ELF-1 (cell line): ENCODE measurements around the gene NAV2.

Experiments
- DNase-seq: peaks from one replicate; pipeline ENCODE4 v3.0.0-alpha.2; 2016; ENCODE audit warnings: low read depth, low spot score

Gene NAV2, protein sequence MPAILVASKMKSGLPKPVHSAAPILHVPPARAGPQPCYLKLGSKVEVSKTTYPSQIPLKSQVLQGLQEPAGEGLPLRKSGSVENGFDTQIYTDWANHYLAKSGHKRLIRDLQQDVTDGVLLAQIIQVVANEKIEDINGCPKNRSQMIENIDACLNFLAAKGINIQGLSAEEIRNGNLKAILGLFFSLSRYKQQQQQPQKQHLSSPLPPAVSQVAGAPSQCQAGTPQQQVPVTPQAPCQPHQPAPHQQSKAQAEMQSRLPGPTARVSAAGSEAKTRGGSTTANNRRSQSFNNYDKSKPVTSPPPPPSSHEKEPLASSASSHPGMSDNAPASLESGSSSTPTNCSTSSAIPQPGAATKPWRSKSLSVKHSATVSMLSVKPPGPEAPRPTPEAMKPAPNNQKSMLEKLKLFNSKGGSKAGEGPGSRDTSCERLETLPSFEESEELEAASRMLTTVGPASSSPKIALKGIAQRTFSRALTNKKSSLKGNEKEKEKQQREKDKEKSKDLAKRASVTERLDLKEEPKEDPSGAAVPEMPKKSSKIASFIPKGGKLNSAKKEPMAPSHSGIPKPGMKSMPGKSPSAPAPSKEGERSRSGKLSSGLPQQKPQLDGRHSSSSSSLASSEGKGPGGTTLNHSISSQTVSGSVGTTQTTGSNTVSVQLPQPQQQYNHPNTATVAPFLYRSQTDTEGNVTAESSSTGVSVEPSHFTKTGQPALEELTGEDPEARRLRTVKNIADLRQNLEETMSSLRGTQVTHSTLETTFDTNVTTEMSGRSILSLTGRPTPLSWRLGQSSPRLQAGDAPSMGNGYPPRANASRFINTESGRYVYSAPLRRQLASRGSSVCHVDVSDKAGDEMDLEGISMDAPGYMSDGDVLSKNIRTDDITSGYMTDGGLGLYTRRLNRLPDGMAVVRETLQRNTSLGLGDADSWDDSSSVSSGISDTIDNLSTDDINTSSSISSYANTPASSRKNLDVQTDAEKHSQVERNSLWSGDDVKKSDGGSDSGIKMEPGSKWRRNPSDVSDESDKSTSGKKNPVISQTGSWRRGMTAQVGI (N-terminal part only)

DNA sequence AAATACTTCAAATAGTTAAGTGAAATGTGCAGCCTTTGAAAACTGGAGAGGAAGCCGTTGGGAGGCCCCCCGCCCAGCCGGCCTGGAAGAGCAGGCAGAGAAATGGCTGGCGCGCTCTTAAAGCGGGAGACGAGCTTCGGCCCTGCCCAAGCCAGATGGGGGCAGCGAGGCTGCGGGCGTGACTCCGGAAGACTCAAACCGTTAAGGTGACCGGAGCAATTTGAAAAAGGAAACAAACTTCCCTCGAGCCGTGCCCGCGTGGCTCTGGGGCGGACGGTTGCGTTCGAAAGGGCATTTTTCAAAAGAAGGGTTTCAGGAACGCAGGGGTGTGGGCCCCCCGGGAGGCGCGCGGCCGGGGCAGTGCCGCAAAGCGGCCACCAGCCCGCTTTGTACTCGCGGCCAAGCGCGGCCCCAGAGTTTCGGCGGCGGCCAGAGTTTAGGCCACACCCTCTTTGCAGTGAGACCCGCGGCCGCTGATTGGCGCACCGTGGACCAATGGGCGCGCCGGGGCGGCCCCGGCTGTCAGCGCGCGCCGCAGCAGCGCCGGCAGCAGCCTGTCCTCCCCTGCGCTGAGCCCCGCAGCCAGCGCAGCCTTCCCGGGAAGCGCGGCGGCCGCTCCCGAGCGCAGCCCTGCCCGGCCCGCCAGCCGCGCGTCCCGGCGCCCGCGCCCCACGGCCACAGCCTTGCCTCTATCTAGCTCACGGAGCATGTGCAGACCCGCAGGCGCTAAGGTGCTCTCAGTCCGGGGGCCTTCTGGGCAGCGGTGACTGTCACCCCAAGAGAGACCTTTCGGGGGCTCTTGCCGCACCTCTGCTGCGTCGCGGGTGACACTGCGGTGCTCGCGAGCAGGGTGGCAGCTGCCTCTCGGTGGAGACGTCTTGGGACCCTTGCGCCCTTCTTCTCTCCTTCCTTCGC, at the start of gene NAV2:
Gene NAV2, plus strand, starts transcription at position 557 of the 915 bp plus-strand sequence. CDS start 859 bp downstream, outside the sequence.
- peak; percentile 97 for DNase-seq

DNA sequence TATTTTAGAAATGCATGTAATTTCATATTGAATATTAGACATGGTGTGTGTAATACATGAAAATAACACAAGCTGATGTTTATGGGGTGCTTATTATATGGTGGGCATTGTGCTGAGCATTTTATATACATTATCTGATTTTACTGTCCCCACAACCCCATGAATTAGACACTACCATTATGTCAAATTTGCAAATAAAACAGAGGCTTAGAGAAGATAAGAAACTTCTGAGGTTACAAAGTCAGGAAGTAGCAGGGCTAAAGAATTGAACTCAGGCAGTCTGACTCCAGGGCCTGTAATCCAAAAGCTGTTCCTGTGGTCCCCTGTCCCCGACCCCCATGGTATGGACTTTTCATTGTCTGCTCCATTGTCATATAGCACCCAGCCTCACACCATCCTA, 49.4 kb upstream of the NAV2 start:
- DNase-seq = no peak

DNA sequence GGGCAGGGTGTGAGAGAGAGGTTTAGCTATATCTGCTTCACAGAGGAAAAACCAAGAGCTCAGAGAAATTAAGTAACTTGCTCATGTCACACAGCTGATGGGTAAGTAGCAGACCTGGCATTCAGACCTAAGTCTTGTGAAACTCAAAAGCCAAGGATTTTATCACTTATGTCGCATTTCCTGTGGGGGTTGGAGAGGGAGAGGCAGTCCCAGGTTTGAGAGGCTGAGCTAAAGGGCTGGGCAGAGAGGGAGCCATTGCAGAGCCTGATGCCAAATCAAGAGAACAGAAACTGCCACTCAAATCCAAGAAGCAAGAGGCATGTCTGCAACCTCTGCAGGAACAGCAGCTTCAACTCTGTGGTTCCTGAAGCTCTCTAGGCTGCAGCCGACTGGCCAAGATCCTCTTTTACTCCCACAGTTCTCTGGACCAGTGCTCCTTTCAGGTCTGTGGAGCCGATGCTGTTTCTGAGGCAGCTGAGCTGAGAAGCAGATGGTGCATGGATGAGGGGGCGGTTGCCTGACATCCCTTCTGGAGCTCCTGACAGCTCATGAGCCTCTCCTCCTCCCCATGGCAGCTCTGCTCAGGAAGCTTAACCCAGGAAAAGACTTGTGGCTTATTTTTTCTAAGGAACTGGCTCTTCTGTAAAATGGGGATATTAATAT, 47.6 kb upstream of the NAV2 start:
- no peak for DNase-seq

DNA sequence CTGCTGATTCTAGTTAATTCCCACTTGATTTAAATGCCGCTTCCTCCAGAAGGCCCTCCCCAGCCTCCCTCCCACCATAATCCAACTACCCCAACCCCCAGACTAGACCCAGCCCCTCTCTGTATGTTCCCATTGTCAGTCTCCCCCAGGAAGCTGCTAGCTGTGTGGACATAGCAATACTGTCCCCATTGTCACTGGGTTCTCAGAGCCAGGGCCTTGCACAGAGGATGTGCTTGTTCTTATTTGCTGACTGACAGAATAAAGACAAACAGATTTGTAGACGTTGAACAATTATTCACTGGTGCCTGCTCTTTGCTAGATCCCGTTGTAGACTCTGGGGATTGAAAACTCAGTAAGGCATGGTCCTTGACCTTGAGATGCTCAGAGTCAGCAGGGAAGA, 45.7 kb upstream of the NAV2 start:
- DNase-seq = no peak

DNA sequence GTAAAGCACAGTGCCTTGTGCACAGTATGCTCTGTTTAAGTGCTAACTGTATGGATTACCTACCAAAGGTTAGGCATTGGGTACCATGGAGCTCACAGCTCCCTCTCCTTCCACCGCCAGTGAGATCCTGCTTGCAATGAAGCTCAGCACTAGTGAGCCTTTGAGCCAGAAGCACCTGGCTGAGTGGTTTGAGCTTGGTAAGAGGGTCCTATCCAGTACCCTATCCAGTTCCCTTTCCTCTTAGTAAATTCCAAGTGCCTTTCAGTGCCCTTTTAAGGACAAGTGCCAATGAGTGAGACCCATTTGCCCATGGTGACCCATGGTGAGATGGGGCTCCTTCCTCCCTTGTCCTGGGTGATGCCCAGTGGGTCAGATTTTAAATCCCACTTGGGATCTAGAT, 43.1 kb upstream of the NAV2 start:
- DNase-seq = no peak

DNA sequence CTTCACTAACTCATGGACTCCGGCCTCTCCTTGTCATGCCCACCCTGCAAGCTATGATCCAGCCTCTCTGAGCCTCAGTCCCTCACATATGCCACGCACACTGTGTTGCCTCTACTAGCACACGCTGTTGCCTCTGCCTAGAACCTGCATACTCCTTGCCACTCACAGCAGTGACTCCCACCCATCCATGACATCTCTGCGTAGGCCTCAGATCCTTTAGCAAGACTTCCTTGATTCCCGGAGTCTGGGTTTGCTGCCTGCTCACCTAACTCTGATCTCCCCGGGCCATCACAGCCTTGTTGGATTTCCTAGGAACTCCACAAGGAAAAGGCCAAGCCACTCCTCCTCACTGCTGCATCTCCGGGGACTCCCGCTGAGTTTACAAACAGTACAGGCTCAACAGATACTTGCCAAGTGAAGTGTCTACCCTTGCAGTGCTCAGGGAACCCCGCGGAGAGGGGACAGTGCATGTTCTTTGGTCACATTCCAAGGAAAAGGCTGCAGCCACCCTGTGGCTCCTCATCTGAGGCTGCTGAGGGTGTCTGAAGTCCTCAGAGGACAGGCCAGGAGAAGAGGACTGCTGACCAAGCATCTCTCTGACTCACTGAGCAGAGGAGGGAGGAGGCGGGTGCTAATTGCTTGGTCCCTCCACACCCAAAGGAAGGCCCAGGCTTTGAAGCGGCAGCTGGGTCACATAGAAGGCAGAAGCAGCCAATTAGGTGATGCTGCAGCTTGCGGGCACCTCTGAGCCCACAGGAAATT, 42.4 kb upstream of the NAV2 start:
- DNase-seq = peak; percentile 69

DNA sequence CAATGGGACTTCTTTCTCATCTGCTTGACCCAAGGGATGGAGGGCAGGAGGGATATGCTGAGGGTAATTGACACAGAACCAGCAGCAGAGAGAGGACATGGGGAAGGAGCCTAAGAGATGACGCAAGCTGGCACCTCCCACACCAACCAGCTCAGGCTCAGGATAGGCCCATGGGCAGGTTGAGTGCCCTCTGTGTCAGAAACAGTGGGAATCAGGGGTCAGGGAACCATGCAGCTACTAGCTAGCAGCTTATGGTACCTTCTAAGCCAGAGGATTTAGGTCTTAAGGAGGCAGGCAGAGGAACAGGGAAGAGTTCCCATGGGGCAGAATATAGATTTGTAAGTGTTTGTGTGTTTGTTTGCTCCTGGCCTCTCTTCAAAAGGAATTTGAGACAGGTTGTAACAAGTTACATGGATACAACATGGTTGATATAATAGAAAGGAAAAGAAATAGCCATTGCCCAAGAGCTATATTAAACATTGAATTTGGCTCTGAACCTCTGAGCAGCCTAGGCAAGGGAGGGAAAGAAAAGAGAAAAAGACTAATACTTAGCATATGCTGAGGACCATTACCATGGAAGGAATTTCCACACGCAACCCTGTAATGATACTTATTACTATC, 39.9 kb upstream of the NAV2 start:
- DNase-seq = no peak

DNA sequence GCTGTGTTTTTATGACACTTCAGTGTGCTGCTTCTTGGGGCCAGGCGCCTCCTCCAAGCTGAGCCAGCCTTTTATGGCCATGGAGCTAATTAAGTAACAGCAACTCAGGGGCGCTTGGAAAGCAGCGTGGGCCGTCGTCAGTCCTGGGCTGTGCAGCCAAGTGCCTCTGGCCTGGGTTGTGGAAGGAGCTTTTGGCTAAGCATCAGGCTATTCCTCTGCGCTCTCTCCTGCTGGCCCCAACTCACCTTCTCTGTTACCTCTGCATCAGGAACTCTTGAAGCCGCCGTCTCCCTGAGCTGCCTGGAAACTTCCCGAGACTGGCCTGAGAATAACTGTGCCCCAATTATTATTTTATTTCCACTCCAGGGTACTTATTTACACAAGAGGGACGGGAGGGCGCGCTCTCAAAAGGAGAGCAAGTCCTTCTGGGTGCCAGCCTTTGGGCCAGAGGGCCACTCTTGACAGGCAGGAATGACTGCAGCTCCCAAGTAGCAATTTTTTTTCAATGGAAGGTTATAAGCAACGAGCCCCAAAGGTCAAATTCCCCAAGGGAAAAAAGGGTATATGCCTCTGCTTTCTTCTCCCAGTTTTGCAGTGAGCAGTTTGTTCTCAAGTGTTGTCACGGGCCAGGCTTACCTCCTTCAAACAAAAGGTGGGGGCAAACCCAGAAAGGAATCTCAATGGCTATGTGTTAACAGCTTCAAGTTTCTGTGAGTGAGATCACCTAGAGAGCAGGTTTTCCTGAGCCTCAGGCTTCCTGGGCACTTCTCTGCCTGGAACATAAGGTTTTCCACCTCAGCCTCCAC, 38.5 kb upstream of the NAV2 start:
- peak; percentile 80 for DNase-seq

DNA sequence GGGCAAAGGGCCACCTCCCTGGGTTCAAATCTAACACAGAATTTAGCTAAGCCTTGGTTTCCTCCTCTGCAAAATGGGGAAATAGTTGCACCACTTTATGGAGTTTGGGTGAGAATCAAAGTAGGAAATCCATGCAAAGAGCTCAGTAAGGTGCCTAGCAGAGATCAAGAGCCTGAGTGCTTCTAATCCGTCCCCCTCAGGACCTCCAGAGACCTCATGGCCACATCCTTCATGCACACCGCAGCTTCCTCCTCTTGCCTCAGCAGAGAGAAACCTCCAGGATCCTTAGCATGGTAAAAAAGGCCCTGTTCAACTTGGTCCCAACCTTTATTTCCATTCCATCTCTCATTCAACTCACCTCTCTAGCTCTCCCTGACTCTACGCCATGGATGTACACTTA, 37.8 kb upstream of the NAV2 start:
- no peak for DNase-seq

DNA sequence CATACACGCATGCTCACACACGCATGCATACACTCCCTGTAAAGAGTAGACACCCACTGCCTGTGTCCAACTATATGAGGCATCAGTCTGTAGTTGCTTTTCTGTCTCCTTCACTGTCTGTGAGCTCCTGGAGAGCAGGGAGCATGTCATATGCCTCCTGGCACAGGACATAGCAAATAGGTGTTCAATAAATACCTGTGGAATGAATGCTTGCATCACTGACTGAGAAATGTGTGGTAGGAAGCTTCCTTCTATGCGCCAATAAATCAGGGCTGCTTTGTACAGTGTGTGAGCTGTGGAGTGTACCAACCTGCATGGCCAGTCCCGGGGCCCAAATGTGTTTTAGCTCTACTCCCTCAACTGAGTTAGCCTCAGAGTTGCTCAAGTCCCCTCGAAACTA, 37.2 kb upstream of the NAV2 start:
- DNase-seq = no peak

DNA sequence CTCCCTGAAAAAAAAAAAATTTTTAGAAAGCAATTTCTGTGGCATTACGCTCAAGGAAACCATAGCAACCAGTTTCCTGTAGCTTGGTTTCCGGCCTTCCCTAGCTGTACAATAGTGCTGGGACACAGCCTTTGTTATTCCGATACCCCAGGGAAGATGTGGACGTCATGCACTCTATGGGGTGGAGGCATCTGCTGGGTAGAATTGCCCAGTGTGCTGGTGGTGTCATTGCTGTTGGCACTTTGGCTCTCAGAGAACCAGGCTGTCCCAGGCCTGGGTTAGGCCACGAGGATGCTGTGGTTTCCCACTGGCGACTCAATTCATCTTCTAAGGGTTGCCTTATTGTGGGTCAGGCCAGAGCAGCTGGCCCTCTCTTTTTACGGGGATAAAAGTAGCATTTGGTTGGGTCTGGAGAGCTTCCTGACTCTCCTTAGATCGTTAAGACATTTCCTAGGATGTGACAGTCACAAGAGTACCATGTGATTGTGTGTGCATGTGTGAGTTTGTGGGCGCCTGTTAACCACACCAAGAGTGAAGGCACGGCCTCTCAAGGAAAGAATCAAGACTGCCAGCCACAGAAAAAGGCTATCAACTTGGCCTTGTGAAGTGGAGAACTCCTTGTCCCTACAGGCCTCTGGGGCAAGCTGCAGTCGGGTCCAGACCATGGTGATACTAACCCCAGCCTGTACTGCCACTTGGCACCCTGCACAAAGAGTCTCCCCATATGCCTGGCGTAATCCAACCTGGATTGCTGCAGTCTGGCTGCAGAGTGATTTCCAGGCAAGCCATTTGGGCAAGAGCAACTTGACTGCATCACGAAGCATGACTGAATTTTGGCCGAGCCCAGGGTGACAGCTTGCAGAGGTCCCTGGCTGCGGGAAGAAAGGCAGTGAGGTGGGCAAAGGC, 35.9 kb upstream of the NAV2 start:
- no peak for DNase-seq

DNA sequence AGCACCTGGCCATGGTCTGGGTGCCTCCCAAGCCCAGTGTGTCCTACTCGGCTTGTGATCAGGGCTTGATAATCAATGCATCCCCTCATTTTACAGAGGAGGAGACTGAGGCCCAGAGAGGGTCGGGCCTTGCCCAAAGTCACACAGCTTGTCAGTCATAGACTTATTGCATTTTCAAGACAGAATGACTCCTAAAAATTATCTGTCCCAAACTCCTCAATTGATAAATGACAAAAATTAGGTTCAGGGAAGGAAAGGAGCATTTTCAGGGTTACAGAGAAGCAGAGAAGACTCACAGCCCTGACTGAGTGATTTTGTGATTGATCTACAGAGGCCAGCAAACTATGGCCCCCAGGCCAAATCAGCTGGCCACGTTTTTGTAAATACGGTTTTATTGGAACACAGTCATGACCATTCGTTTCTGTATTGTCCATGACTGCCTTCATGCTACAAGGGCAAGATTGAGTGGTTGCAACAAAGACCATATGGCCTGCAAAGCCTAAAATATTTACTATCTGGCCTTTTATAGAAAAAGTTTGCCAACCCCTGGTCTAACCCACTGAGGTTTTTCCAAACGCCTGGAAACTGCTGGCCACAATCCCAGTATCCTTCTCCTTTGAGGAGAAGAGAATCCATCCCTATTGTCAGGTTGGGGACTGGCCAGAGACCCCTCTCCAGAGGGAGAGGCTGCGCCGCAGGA, 35.1 kb upstream of the NAV2 start:
- no peak for DNase-seq

DNA sequence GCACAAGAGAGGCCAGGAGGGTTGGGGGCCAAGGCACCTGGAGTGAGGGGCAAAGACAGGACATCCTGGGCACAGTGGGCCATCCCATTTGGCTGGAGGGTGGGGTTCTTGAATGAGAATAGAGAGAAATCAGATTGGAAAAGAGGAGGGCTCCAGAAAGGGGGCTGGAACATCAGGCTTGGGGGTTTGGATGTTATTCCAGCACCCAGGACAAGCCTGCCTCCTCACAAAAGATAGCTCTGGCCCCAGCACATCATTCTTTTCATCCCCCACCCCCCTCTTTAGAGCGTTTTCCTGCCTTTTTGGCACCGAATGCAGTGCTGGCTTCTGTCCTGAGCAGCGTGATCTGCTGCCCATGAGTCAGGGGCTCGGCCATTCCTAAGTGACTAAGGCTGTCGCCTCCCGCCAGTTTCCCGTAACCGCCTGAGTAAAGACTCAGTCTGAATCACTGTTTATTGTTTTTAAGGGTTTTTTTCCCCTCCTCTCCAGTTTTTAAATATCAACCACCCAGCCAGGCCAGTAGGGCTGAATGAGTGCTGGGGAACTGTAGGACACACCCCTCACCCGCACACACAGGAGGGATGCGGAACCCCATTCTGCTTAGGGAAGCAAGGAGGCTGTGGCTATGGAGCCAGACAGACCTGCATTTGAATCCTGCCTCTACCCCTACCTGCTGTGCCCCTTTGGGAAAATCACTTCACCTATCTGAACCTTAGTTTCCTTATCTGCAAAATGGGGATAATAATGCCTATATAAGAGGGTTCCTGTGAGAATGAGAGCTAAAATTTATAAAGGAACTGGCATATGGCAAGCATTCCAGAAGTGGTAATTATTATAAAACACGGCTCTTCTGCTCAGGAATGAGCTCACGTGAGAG, 32.4 kb upstream of the NAV2 start:
- DNase-seq = peak; percentile 60

DNA sequence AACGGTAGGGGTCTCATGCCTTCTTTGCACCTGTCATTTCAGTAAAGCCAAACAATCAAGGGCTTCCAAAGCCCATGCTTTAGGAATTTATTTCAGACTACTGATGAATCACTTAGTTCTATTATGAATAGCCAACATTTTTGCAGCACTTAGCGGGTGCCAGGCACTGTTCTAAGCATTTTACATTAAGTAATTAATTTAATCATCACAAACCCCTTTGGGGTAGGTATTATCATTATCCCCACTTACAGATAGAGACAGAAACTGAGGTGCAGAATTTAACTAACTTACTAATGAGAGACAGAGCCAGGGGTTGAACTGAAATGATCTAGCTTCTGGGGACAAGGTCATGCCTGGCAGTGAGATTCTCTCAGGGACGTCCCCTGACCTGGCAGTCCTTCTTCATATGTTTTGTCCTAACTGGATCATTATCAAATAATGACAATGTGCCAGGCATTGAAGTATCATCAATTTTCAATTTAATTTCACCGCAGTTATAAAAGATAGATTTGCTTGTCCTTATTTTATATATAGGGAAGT, 31.7 kb upstream of the NAV2 start:
- no peak for DNase-seq

DNA sequence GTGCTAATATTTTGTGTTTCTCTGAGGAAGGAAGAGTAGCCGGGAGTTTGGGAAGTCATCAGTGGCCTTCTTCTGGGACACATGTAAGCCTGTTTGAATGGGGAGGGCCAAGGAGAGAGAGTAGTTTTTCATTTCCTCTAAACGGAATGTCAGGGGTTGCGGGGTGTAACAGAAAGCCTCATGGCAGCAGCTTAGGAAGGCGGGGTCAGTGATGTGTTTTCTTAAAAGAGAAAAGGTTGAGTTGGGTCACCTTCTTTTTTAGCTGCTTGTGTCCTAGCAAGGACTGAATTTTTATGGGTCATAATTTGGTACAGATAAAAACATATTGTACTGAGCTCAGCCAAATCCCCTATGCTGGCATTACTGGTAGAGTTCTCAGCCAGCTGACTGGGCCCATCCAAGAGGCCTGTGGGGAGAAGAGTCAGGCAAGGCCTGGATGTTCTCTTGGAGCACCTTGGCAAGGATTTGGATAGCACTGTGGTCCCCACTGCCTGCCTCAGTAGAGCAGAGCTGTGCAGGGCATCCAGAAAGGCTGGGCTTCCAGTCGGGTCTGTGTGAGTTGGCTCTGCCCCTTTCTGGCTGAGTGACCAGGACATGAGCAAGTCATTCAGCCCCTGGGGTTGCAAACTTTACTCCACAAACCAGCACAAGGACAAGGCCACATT, 29.4 kb upstream of the NAV2 start:
- no peak for DNase-seq
